Activated B cell treated with CpG ODN at 0.5 μM for 24 hours (primary cell): ENCODE measurements around the gene ECSIT. TPM values are rescaled to one million over a fixed set of nuclear protein-coding genes. Genes with fewer than 3 reads are reported as not detected.

Source experiments
- ATAC-seq: fragments of 200-7000 bp; cut with Tn5 transposase; one replicate; pipeline ENCODE4 v1.10.0; 2021; ENCODE audit warnings: low read depth, mild to moderate bottlenecking, moderate library complexity
- CTCF ChIA-PET: fragments of 350-600 bp; sonication (Branson Sonifier 250); formaldehyde crosslinking; loops from one replicate; lab custom pipeline; 2021; ENCODE audit warnings: antibody characterized with exemption; lab: Charles Lee
- POLR2A ChIA-PET: fragments of 350-600 bp; sonication (Branson Sonifier 250); formaldehyde crosslinking; loops from one replicate; lab custom pipeline; 2021; ENCODE audit warnings: antibody characterized with exemption; lab: Charles Lee
- DNase-seq: peaks from one replicate; pipeline ENCODE4 v3.0.0; 2022
- H3K27ac Mint-ChIP-seq: one replicate; pipeline ENCODE4 v1.8.0; 2020; ENCODE audit warnings: mixed read lengths
- H3K27me3 Mint-ChIP-seq: one replicate; pipeline ENCODE4 v1.8.0; 2021; ENCODE audit warnings: mixed read lengths
- H3K36me3 Mint-ChIP-seq: one replicate; pipeline ENCODE4 v1.8.0; 2021; ENCODE audit warnings: low read depth, mixed read lengths
- H3K4me1 Mint-ChIP-seq: one replicate; pipeline ENCODE4 v1.8.0; 2021; ENCODE audit warnings: mixed read lengths
- H3K4me3 Mint-ChIP-seq: one replicate; pipeline ENCODE4 v1.8.0; 2020; ENCODE audit warnings: mild to moderate bottlenecking, mixed read lengths
- H3K9me3 Mint-ChIP-seq: one replicate; pipeline ENCODE4 v1.8.0; 2020; ENCODE audit warnings: mixed read lengths
- CTCF ChIP-seq: fragments of 200-600 bp; IDR thresholded peaks from one replicate; pipeline ENCODE4 v1.8.0; 2022; ENCODE audit warnings: antibody characterized with exemption, mild to moderate bottlenecking
- intact Hi-C: fragments of 100-400 bp; cut with micrococcal nuclease; formaldehyde crosslinking; loops from one replicate; pipeline ENCODE4 v1.15.1; 2024
- total RNA-seq: library from RNA; stranded (reverse); gene quantifications from 2 replicates; pipeline ENCODE4 v1.2.3, GENCODE V29; 2022

The ECSIT gene
- total RNA-seq, 1 donor from 2014 or later = 54.2 TPM

- intact Hi-C loops = no loop called here
- no peak for TF ChIP-seq CTCF
- ChIA-PET POLR2A (interaction anchor here (1.2 kb wide), 1 partner anchor 9 kb away, joined by 3 read pairs; no protein-coding TSS in a partner anchor), CTCF (no interaction called here)
- Mint-ChIP-seq H3K27me3 (no peaks in the 10 kb centered on the region), H3K36me3 (peaks cover 25% of the 10 kb centered on the region), H3K9me3 (no peaks in the 10 kb centered on the region), H3K4me1 (peaks cover 25% of the 10 kb centered on the region), H3K4me3 (no peak overlapping the region), H3K27ac (no peak overlapping the region)
- ATAC-seq (no peak), DNase-seq (no peak)
Measured at GRCh38 chr19:11549386-11549953, 20.5 kb upstream of the ECSIT start.

- no peak for TF ChIP-seq CTCF
- no peak for ATAC-seq
- Mint-ChIP-seq H3K9me3 (no peaks in the 10 kb centered on the region), H3K4me1 (peaks cover 12% of the 10 kb centered on the region), H3K27ac (no peak overlapping the region), H3K36me3 (peaks cover 14% of the 10 kb centered on the region), H3K4me3 (no peak overlapping the region), H3K27me3 (no peaks in the 10 kb centered on the region)
- ChIA-PET CTCF (no interaction called here), POLR2A (no interaction called here)
- intact Hi-C loops = no loop called here
- DNase-seq = no peak
Measured at GRCh38 chr19:11547929-11548700, 19.2 kb upstream of the ECSIT start.

- CTCF ChIA-PET = no interaction called here
- H3K4me3 Mint-ChIP-seq = no peak overlapping the region
Measured at GRCh38 chr19:11541238-11541637, 12.3 kb upstream of the ECSIT start.

GRCh38 chr19:11540645-11541044, 11.7 kb upstream of the ECSIT start:
- H3K36me3 Mint-ChIP-seq = no peaks in the 10 kb centered on the region
- DNase-seq = no peak
- H3K4me1 Mint-ChIP-seq = peaks cover 8% of the 10 kb centered on the region
- no peak for ATAC-seq
- H3K27ac Mint-ChIP-seq = no peak overlapping the region
- ChIA-PET POLR2A (interaction anchor here (1.3 kb wide), 1 partner anchor 46 kb away, joined by 3 read pairs; no protein-coding TSS in a partner anchor), CTCF (no interaction called here)
- H3K9me3 Mint-ChIP-seq = no peaks in the 10 kb centered on the region
- intact Hi-C loops = no loop called here
- TF ChIP-seq CTCF = no peak
- peaks cover 14% of the 10 kb centered on the region for H3K27me3 Mint-ChIP-seq
- no peak overlapping the region for H3K4me3 Mint-ChIP-seq

More at GRCh38 chr19:11541238-11541637, 12.3 kb upstream of the ECSIT start:
- no peaks in the 10 kb centered on the region for H3K9me3 Mint-ChIP-seq
- H3K36me3 Mint-ChIP-seq = no peaks in the 10 kb centered on the region
- DNase-seq (no peak), ATAC-seq (no peak)
- POLR2A ChIA-PET = interaction anchor here (1.3 kb wide), 1 partner anchor 45 kb away, joined by 3 read pairs; no protein-coding TSS in a partner anchor
- peaks cover 6% of the 10 kb centered on the region for H3K4me1 Mint-ChIP-seq
- peaks cover 14% of the 10 kb centered on the region for H3K27me3 Mint-ChIP-seq
- H3K27ac Mint-ChIP-seq = no peak overlapping the region
- intact Hi-C loops = no loop called here
- TF ChIP-seq CTCF = no peak
